G401 (cell line): Measurements from ENCODE around the gene GMDS. TPM values are rescaled to one million over a fixed set of nuclear protein-coding genes. Genes with fewer than 3 reads are reported as not detected.

ENCODE experiments used
- DNase-seq: peaks from one replicate; pipeline ENCODE4 v3.0.0-alpha.2; 2015; ENCODE audit warnings: low spot score
- in situ Hi-C: cut with HindIII; loops from 2 replicates; pipeline ENCODE4 v1.10.0; 2016; ENCODE audit warnings: low sequenced_read_pairs, mixed read lengths
- total RNA-seq: library from RNA; depleted of rRNA; stranded (reverse); fragments of >200 nt; shearing (Covaris generic); gene quantifications from 2 replicates; pipeline ENCODE4 v1.2.3, GENCODE V29; 2014

Gene GMDS
- total RNA-seq, 1 experiment from 2014 or later = 5.8 TPM

DNA sequence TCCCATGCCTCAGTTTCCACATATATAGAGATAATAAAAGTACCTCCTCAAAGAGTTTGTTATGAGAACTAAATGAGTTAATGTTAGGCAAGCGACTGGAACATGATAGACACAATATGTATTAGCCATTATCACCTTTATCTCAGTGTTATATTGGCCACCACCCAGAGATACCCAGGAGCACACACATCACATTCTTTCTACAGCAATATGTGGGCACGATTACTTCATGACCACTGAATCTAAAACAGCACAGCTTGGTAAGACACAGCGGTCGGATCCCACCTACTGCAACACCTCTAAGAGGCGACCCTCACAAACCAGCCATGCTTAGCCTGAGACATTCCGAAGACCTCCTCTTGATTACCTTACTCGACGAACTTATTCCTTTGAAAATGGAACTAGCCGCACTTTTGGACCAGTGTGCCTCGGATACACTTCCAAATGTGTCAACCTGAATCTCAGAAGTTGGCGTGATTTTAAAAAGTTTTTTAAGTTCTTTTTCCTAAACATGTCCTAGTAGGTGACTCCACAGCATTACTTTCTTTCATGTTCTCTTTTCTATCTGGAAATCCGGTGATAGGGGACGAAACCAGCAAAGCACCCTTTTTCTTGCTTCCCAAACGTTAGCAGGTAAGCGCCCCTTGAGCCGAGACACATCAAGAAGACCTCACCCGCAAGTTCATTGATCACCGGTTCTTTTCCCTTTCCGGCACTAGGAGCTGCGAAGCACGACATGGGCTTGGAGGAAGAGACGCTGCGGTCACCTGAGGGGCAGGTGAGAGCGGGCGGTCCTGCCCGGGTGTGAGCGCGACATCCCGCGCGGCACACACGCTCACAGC, 923 bp downstream of the GMDS start:
- in situ Hi-C loops = no loop called here
- peak; percentile 38 for DNase-seq

DNA sequence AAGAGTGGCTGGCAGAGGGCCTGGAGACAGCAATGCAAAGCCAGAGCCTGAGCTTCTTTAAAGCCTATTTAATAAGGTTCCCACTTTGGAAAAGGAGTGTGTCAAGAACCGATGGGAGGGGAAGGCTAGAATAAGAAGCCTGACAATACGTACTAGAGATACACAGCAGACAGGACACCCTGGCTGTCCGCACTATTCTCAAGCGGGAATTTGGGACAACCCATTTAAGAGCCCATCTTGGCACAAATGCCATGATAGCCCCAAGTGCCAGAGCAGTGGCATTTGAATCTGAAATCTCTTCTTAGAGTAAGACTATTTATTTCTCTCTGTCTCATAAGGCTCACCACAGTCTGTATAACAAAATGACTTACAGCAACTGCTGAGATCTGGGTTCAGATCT, 3.1 kb downstream of the GMDS start:
- DNase-seq = no peak
- in situ Hi-C loops = no loop called here

DNA sequence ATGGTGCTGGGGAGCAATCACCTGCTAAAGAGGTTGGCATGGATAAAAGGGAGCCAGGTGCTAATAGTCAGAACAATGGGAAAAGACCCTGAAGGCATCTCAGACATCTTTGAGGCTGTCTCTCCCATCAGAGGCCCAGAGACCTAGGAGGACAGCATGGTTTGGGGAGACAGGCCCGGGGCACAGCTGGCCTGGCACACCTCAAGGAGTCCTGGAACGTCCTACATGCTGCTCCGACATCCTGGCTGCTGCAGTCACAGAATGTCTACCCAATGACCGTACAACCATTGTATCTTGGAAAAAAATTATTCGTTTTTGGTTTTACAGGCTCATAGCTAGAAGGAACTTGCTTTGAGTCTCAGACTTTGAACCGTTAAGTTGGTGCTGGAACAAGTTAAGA, 4.4 kb downstream of the GMDS start:
- in situ Hi-C loops = no loop called here
- no peak for DNase-seq

DNA sequence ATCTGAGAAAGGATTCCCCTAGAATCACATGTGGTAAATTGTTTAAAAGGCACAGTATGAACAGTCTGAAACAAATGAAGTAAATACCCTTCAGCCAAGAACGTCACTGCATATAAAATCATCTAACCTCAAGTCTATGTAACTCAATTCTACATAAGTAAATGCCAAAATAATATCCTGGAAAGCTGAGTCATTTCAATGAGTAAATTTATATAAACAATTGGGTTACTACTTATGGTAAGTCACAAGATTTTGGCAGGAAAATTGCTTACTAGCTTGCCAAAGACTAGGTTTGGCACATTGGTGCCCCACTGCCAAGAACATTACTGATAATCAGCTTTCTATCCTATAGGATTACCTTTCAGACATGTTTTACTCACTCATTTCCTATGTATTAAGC, 8.4 kb downstream of the GMDS start:
- DNase-seq = no peak
- in situ Hi-C loops = no loop called here

DNA sequence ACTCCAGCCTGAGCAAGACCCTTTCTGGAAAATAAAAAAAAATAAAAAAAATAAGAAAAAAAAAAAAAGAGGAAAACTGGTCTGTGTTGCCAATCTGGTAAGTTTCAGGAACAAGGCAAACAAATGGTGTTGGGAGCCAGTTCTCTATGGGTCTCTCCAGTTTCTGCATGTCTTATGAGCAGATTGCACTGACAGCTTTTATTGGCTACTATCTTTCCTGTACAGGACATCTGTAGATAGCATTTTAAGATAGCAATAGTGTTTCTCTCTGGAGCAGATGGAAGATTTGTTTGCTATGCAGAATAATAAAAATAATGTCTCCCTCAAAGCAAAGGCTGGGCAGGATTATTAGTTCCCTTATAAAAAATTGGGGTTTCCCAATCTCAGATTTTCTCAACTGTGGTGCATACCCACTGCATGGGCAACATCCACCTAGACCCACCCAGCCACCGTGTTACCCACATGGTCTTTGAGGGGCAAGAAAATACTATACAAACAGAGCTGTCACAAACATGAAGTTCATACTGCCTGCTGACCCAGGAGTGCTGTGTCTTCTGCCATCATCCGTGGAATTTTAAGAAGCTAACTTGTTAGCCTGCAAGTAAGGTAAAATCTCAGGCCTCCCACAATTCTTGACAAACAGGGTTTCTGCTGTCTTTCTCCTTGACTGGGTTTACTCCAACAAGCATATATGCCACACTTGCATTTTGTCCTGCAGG, 9.5 kb downstream of the GMDS start:
- in situ Hi-C loops = no loop called here
- DNase-seq = no peak

DNA sequence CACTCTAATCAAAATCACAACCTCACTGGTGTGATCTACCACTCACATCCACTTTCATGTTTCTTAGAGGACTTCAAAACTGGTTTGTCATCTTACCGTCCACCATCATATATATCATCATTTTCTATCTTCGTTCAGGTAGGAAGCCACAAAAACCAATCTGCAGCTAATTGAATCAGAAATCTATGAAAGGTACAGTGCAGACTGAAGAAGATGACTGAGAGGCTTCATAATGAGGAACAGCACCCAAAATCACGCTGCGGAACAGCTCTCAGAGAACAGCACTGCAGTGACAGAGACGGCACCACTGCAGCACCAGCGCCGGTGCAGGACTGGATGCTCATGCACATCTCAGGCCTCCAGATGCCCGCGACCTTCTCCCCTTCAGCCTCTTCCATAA, 13.0 kb downstream of the GMDS start:
- DNase-seq = no peak
- in situ Hi-C loops = no loop called here

DNA sequence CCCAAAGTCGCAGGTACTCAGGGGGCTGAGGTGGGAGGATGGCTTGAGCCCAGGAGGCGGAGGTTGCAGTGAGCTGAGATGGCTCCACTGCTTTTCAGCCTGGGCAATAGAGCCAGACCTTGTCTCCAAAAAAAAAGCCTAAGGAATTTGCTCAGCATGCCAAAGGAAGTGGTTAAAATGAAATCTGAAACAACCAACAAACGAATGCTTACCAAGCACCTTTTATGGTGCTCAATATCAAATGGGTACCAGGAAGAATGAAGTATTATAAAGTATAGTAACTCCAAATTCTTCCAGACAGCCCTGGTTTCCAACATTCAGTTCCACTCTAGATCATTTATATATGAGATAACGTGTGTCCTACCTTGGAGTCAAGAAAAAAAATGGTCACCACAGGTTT, 14.0 kb downstream of the GMDS start:
- in situ Hi-C loops = no loop called here
- no peak for DNase-seq

DNA sequence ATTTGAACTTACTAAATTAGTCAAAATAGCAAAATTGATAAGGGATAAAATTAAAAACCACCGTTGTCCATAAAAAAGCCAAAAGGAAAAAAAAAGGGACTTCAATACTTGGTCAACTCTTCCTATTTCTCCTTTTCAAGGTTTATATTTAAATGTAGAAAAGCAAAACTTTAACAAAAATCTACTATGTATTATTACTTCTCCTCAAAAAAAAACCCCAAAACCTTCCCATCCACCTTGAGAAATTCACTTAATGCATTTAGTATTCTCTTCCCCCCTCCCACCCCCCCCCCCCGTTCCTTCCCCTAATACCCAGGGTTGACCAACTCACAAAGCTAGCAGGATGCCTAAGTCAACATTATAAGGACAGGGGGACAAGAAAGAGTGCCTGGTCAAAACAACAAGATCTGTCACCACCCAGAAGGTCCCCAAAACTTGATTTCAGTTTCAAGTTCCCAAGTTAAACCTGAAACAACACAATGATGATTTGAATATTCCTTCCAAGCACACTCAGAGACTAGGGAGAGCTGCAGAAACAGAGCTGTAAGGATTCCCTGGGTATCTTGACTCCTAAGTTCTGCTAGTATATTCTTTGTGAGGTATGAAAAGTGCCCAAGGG, 14.6 kb downstream of the GMDS start:
- in situ Hi-C loops = no loop called here
- no peak for DNase-seq

DNA sequence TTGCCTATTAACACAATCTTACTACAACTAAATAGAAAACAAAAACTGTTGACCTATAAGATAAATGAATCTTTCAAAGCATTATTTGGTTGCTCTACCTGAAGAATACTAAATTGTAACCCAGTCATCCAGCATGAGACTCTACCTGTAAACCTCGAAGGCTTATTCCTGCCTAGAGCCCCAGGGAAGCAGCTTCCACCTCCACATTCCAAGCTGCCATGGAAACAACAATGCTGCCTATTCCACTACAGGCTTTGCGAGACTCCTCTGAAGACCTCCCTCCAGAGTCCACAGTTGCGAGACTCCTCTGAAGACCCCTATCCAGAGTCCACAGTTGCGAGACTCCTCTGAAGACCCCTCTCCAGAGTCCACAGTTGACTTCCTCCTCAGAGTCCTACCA, 15.7 kb downstream of the GMDS start:
- DNase-seq = no peak
- in situ Hi-C loops = no loop called here

DNA sequence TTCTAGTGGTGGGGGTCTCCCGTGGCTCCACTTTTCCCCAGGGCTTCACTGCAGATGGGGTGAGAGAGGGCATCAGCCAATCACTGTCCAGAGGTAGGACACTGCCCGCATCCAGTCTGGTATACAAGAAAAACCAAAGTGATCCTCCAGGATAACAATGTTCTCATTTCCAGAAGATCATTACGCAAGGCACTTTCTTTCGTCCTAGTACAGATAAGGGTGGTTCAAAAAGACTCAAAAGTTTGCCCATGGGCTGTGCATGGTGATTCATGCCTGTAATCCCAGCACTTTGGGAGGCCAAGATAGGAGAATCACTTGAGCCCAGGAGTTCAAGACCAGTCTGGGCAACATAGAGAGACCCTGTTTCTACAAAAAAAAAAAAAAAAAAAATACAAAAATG, 16.4 kb downstream of the GMDS start:
- in situ Hi-C loops = no loop called here
- no peak for DNase-seq

DNA sequence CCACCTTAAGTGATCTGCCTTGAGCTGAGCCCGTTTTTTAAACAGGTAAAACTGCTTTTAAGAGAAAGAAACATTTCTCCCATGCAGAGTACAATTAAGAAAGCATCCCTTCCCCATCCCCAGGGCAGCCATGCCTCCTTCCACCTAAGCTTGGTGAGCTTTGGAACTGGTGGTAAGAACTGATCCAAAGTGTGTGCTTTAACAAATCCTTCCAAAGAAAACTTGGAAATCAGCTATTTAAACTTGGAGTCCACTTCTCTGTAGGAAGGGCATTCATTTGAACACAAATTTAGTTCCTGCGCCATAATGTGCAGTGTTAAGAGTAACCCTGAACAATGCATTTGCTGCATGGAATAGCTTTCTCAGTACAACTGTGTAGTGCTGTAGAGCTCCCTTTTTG, 17.0 kb downstream of the GMDS start:
- no peak for DNase-seq
- in situ Hi-C loops = no loop called here

DNA sequence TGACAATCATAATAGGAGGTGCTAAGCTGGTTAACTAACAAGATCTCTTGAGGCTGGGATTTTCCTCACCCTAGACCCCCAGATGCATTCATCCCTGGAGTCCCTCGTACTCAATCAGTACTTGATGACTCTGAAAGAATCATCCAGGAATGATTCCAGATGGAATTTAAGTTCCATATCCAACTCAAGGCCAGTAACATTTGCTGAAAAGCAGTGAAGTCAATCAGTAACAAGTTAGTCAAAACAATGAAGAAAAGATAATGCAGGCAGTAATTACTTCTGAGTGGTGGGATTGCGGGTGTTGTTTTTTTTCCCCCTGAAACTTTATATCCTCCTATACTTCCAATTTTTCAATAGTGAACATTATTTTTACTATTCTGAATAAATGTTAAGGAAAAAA, 18.6 kb downstream of the GMDS start:
- no peak for DNase-seq
- in situ Hi-C loops = no loop called here

DNA sequence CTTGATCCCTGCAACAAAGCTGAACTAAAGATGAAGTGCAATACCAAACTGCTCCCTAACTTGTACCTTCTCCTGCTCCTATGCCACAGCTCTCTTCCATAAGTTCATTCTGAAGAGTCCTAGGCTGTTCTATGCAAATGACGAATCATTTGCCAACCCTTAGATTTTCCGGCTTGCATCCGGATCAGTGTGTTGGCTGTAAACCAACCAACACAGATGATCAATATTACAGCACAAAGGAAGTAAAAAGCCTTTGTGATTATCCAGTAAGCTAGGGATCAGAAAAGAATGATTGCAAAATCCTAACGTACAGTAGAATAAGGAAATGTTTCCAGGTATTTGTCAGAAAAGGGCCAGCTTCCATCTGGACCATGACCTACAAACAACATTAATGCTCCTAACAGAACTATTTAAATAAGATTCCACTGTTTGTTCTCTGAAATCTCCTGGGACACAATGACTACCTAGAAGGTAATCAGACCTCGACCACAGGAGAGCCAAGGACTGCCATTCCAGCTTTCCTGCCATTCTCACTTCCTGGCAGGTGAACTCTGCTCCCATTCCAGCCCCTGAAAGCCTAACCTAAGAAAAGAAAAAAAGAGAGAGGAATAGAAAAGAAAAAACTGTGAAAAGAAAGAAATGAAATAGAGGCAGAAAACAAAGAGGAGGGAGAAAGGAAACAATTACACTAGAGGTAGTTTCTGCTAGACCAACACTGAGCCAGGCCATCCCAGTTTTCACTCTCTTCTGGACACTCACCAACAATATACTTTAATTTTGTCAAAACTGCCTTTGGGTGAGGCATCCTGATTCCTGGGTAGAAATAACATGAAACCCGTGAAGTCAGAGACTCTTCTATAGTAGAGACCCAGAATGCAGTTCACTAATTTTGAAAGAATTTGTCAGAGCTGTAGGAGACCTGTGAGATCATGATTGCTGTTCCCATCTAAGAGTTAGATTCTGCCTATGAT, 19.7 kb downstream of the GMDS start:
- in situ Hi-C loops = no loop called here
- no peak for DNase-seq

DNA sequence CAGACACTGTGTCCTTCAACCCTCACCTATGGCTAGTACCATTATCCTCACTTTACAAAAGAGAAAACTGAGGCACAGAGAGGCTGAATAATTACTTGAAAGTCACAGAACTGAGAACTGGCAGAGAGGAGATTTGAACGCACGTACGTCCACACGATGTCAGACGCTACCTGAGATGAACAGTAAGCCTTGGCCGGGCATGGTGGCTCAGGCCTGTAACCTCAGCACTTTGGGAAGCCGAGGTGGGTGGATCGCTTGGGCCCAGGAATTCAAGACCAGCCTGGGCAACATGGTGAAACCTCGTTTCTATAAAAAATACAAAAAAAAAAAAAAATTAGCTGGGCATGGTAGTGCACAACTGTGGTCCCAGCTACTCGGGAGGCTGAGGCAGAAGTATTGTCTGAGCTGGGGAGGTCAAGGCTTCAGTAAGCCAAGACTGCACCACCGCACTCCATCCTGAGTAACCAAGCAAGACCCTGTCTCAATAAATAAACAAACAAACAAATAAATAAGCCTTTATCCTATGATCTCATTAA, 20.5 kb downstream of the GMDS start:
- no peak for DNase-seq
- in situ Hi-C loops = no loop called here

DNA sequence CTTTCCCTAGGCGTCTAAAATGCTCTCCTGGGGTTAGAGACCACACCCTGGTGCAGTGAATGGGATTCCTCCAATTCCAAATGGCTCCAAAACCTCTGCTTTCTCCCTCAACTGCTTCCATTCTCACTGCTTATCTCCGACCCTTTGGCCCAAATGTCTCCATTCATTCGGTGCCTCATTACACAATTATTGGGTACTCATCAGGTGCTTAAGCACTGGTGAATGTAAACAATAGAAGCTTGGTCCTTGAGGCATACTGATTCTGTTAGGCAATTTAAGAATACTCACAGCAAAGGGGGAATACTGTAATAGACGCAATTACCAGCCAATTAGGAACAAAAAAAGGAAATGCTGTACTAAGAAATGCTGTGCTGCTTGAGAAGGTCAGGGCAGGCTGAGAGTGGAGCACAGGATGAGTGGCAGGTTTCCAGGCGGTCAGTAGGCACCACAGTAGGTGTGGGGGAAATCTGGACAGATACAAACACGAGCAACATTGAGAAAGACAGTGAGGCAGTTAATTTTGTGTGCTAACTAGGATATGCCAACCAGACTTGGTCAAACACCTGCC, 23.0 kb downstream of the GMDS start:
- in situ Hi-C loops = no loop called here
- no peak for DNase-seq

DNA sequence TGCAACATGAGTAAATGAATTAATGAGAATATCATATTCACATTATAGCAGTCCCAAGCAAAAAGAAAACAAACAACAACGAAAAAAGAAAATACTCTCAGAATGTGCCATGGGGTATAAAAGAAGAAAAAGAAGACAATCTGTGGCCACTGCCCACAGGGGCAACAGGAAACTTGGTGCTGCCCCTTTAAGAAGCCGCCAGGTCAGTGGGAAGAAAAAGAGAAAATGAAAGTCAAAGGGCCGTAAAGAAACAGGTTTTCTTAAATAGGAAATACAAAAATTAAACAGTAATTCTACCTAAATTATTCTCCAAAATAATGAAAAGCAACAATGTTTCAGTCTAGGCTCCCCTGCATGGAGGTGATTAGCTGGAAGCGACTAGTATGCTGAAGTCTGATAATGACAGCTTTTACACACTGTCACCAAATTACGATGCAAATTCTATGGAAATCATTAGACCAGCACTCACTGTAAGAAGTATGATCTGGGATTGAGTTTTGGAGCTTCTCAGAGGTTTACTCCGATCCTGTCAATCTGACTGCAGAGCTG, 23.6 kb downstream of the GMDS start:
- in situ Hi-C loops = no loop called here
- DNase-seq = no peak

DNA sequence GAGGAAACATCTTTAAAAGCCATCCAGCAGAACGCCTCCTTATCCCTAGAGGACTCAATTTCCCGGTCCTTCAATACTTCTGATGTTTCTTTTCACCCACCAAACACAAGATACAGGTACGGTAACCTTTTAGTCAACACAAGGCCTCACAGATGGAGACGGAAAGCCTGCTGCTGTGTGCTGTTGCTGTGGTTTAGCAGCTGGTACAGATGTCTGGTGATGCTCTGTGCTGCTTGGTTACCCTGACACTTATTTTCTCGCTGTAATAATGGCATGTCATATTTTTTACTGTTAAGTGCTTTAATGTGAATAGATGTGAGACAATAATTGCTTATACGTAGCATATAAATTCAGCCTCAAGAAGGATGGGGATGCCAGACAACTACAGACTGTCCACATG, 25.3 kb downstream of the GMDS start:
- in situ Hi-C loops = no loop called here
- no peak for DNase-seq

DNA sequence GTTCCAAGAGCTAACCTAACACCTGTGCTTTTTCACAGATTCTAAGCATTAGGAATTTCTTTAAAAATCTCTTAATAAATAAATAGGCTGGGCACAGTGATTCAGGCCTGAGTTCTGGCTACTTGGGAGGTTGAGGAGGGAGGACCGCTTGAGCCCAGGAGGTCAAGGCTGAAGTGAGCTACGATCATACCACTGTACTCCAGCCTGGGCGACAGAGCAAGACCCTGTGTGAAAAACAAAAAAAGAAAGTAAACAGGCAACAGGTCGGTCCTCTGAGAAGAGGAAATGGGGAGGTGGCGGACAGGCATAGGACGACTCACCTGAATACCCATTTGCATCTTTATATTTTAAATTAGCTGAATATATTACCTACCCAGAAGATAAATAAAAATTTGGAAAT, 26.5 kb downstream of the GMDS start:
- in situ Hi-C loops = no loop called here
- no peak for DNase-seq
